Natural killer cell treated with Interleukin-12 subunit alpha and Interleukin-12 subunit beta and Interleukin-15 and Interleukin-18, amount 100 ng/mL, for 72 hours (primary cell): ENCODE data around the gene SFTPB. TPM values are rescaled to one million over a fixed set of nuclear protein-coding genes. Genes with fewer than 3 reads are reported as not detected.

ENCODE experiments used
- ATAC-seq, 2 donors: fragments of 150-1000 bp; cut with Tn5 transposase in 1 of 2; sonication (Bioruptor Pico), chemical (Tn5 transposase) in 1 of 2; 2 replicates each; pipeline ENCODE4 v1.10.0; 2021
- DNase-seq: peaks from one replicate; pipeline ENCODE4 v3.0.0; 2022; ENCODE audit warnings: low spot score
- H3K27ac Mint-ChIP-seq, 2 donors: 1 replicate in 1 of 2; 2 replicates in 1 of 2; pipeline ENCODE4 v1.8.0; 2022; ENCODE audit warnings: mixed read lengths in 2 of 2, mild to moderate bottlenecking in 1 of 2, moderate library complexity in 1 of 2
- H3K27me3 Mint-ChIP-seq, 2 donors: 1 replicate in 1 of 2; 2 replicates in 1 of 2; pipeline ENCODE4 v1.8.0; 2022; ENCODE audit warnings: mixed read lengths in 2 of 2
- H3K36me3 Mint-ChIP-seq: one replicate; pipeline ENCODE4 v1.8.0; 2022; ENCODE audit warnings: mixed read lengths
- H3K4me1 Mint-ChIP-seq, 2 donors: 1 replicate in 1 of 2; 2 replicates in 1 of 2; pipeline ENCODE4 v1.8.0; 2022; ENCODE audit warnings: low read depth in 2 of 2, mixed read lengths in 2 of 2, mild to moderate bottlenecking in 1 of 2
- H3K4me3 Mint-ChIP-seq: one replicate; pipeline ENCODE4 v1.8.0; 2022; ENCODE audit warnings: mixed read lengths
- H3K9me3 Mint-ChIP-seq: 2 replicates; pipeline ENCODE4 v1.8.0; 2022; ENCODE audit warnings: mixed read lengths
- total RNA-seq, 2 donors: library from RNA; stranded (reverse); gene quantifications; one replicate each; pipeline ENCODE4 v1.2.3, GENCODE V29; 2022

The SFTPB gene
- total RNA-seq, 2 donors from 2014 or later, result not detected

- peaks cover 48 to 53% of the 10 kb centered on the region in 2 donors for H3K4me1 Mint-ChIP-seq
- H3K27ac Mint-ChIP-seq, result peak overlapping the region; percentile 84 to 88
- no peaks in the 10 kb centered on the region for H3K27me3 Mint-ChIP-seq
- peaks cover 6% of the 10 kb centered on the region for H3K36me3 Mint-ChIP-seq
- DNase-seq (peak; percentile 87), ATAC-seq (peak; percentile 79)
- H3K9me3 Mint-ChIP-seq, result peaks cover 3% of the 10 kb centered on the region
- peak overlapping the region; percentile 91 for H3K4me3 Mint-ChIP-seq
Observed at GRCh38 chr2:85707304-85707703, 39.3 kb upstream of the SFTPB start.

GRCh38 chr2:85706599-85707296 is 38.7 kb upstream of the SFTPB start:
- Mint-ChIP-seq H3K36me3 (peaks cover 6% of the 10 kb centered on the region), H3K4me3 (peak overlapping the region; percentile 91), H3K4me1 (peaks cover 53 to 59% of the 10 kb centered on the region in 2 donors), H3K27me3 (no peaks in the 10 kb centered on the region), H3K27ac (peak overlapping the region; percentile 84 to 88), H3K9me3 (peaks cover 3% of the 10 kb centered on the region)
- peak; percentile 62 to 77 for ATAC-seq
- DNase-seq, result peak; percentile 80

GRCh38 chr2:85706063-85706462 is 38.1 kb upstream of the SFTPB start:
- H3K27me3 Mint-ChIP-seq, result no peaks in the 10 kb centered on the region
- peaks cover 3% of the 10 kb centered on the region for H3K9me3 Mint-ChIP-seq
- H3K4me3 Mint-ChIP-seq, result peak overlapping the region; percentile 91
- peak overlapping the region; percentile 84 to 88 for H3K27ac Mint-ChIP-seq
- no peak for DNase-seq
- H3K4me1 Mint-ChIP-seq, result peaks cover 58 to 64% of the 10 kb centered on the region in 2 donors
- no peak for ATAC-seq
- peaks cover 6% of the 10 kb centered on the region for H3K36me3 Mint-ChIP-seq

GRCh38 chr2:85705680-85706039 is 37.7 kb upstream of the SFTPB start:
- no peak for DNase-seq
- ATAC-seq, result peak in 1 of 2 donors; percentile 38
- Mint-ChIP-seq H3K4me3 (peak overlapping the region; percentile 91), H3K27ac (peak overlapping the region; percentile 84 to 88), H3K4me1 (peaks cover 62 to 68% of the 10 kb centered on the region in 2 donors), H3K36me3 (peaks cover 6% of the 10 kb centered on the region), H3K27me3 (no peaks in the 10 kb centered on the region), H3K9me3 (peaks cover 3% of the 10 kb centered on the region)

GRCh38 chr2:85704800-85705679 is 37.0 kb upstream of the SFTPB start:
- Mint-ChIP-seq H3K4me1 (peaks cover 65 to 69% of the 10 kb centered on the region in 2 donors), H3K27ac (peak overlapping the region; percentile 84 to 88), H3K27me3 (no peaks in the 10 kb centered on the region), H3K36me3 (peaks cover 6% of the 10 kb centered on the region), H3K4me3 (peak overlapping the region; percentile 91), H3K9me3 (peaks cover 3% of the 10 kb centered on the region)
- ATAC-seq (peak; percentile 77 to 82), DNase-seq (peak; percentile 82)

GRCh38 chr2:85704038-85704437 is 36.0 kb upstream of the SFTPB start:
- ATAC-seq (no peak), DNase-seq (no peak)
- Mint-ChIP-seq H3K9me3 (peaks cover 3% of the 10 kb centered on the region), H3K4me1 (peaks cover 70 to 75% of the 10 kb centered on the region in 2 donors), H3K27me3 (no peaks in the 10 kb centered on the region), H3K36me3 (peaks cover 11% of the 10 kb centered on the region), H3K4me3 (peak overlapping the region; percentile 91), H3K27ac (peak overlapping the region; percentile 84 to 88)

- no peaks in the 10 kb centered on the region for H3K27me3 Mint-ChIP-seq
- peaks cover 18% of the 10 kb centered on the region for H3K36me3 Mint-ChIP-seq
- H3K27ac Mint-ChIP-seq, result peak overlapping the region; percentile 84 to 88
- no peak for DNase-seq
- no peak for ATAC-seq
- peak overlapping the region; percentile 91 for H3K4me3 Mint-ChIP-seq
- peaks cover 77 to 82% of the 10 kb centered on the region in 2 donors for H3K4me1 Mint-ChIP-seq
- peaks cover 3% of the 10 kb centered on the region for H3K9me3 Mint-ChIP-seq
Observed at GRCh38 chr2:85703329-85703728, 35.3 kb upstream of the SFTPB start.

GRCh38 chr2:85702800-85703199 is 34.8 kb upstream of the SFTPB start:
- peaks cover 18% of the 10 kb centered on the region for H3K36me3 Mint-ChIP-seq
- H3K4me3 Mint-ChIP-seq, result peak overlapping the region; percentile 91
- ATAC-seq, result no peak
- H3K9me3 Mint-ChIP-seq, result peaks cover 3% of the 10 kb centered on the region
- H3K27me3 Mint-ChIP-seq, result no peaks in the 10 kb centered on the region
- H3K27ac Mint-ChIP-seq, result peak overlapping the region; percentile 84 to 88
- peaks cover 79 to 85% of the 10 kb centered on the region in 2 donors for H3K4me1 Mint-ChIP-seq
- no peak for DNase-seq

GRCh38 chr2:85702172-85702571 is 34.2 kb upstream of the SFTPB start:
- H3K4me1 Mint-ChIP-seq, result peaks cover 83 to 87% of the 10 kb centered on the region in 2 donors
- no peak for DNase-seq
- peak overlapping the region; percentile 84 to 88 for H3K27ac Mint-ChIP-seq
- peak overlapping the region; percentile 91 for H3K4me3 Mint-ChIP-seq
- H3K9me3 Mint-ChIP-seq, result peaks cover 3% of the 10 kb centered on the region
- H3K27me3 Mint-ChIP-seq, result no peaks in the 10 kb centered on the region
- no peak for ATAC-seq
- H3K36me3 Mint-ChIP-seq, result peaks cover 23% of the 10 kb centered on the region

GRCh38 chr2:85699325-85699724 is 31.3 kb upstream of the SFTPB start:
- Mint-ChIP-seq H3K4me1 (peaks cover 83 to 84% of the 10 kb centered on the region in 2 donors), H3K4me3 (peak overlapping the region; percentile 94), H3K27me3 (no peaks in the 10 kb centered on the region), H3K36me3 (peaks cover 27% of the 10 kb centered on the region), H3K9me3 (peaks cover 3% of the 10 kb centered on the region), H3K27ac (peak overlapping the region; percentile 84 to 99)
- no peak for DNase-seq
- ATAC-seq, result no peak

GRCh38 chr2:85698880-85699254 is 30.9 kb upstream of the SFTPB start:
- ATAC-seq (no peak), DNase-seq (no peak)
- Mint-ChIP-seq H3K36me3 (peaks cover 23% of the 10 kb centered on the region), H3K27ac (peak overlapping the region; percentile 84 to 99), H3K4me3 (peak overlapping the region; percentile 94), H3K27me3 (no peaks in the 10 kb centered on the region), H3K4me1 (peaks cover 82% of the 10 kb centered on the region in 2 donors), H3K9me3 (peaks cover under 1% of the 10 kb centered on the region)

- peaks cover 21% of the 10 kb centered on the region for H3K36me3 Mint-ChIP-seq
- H3K9me3 Mint-ChIP-seq, result no peaks in the 10 kb centered on the region
- H3K4me3 Mint-ChIP-seq, result peak overlapping the region; percentile 94
- peaks cover 82% of the 10 kb centered on the region in 2 donors for H3K4me1 Mint-ChIP-seq
- ATAC-seq (peak in 1 of 2 donors; percentile 7), DNase-seq (no peak)
- peak overlapping the region; percentile 84 to 99 for H3K27ac Mint-ChIP-seq
- no peaks in the 10 kb centered on the region for H3K27me3 Mint-ChIP-seq
Observed at GRCh38 chr2:85698184-85698879, 30.3 kb upstream of the SFTPB start.

- ATAC-seq (no peak), DNase-seq (no peak)
- peak overlapping the region; percentile 94 for H3K4me3 Mint-ChIP-seq
- H3K4me1 Mint-ChIP-seq, result peaks cover 82% of the 10 kb centered on the region in 2 donors
- H3K27me3 Mint-ChIP-seq, result no peaks in the 10 kb centered on the region
- peak overlapping the region; percentile 84 to 99 for H3K27ac Mint-ChIP-seq
- H3K36me3 Mint-ChIP-seq, result peaks cover 21% of the 10 kb centered on the region
- H3K9me3 Mint-ChIP-seq, result no peaks in the 10 kb centered on the region
Observed at GRCh38 chr2:85697716-85698115, 29.7 kb upstream of the SFTPB start.
